GM18909 (cell line): ENCODE measurements around the gene KRT6A.
"Not testable (repeated sequence)": the region's sequence is repeated elsewhere in the genome, so short reads cannot be mapped to it uniquely, and the experiment has no call there.

Source experiments
- ATAC-seq: cut with Tn5 transposase; IDR thresholded peaks from one replicate; pipeline ENCODE4 v1.9.1; 2021; ENCODE audit warnings: mild to moderate bottlenecking; ENCODE audit not compliant: unreplicated experiment, poor library complexity

Gene KRT6A

DNA sequence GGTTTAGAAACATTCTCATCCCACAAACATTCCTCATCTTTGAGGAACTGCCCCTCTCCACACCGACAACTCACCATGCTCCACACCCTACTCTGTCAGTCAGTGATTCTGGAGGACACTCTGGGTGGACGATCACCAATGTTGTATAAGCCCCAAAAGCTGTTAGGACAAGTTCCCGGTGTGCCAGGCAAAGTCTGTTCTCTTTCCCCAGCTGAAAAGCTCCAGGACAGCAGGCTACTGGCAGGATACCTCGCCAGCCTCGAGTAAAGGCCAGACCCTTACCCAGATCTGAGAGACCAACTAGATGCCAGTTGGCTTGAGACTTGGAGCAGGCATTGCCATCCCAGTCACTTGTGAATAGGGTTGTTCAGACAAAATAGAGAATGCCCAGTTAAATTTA lies 15.2 kb upstream of the KRT6A start:
- ATAC-seq, result no peak

GRCh38 chr12:52506858-52507715 lies 14.0 kb upstream of the KRT6A start:
- ATAC-seq, result no peak

- ATAC-seq, result no peak
Observed at GRCh38 chr12:52502877-52503276, 9.8 kb upstream of the KRT6A start.

GRCh38 chr12:52501490-52501889 lies 8.4 kb upstream of the KRT6A start:
- no peak for ATAC-seq

DNA sequence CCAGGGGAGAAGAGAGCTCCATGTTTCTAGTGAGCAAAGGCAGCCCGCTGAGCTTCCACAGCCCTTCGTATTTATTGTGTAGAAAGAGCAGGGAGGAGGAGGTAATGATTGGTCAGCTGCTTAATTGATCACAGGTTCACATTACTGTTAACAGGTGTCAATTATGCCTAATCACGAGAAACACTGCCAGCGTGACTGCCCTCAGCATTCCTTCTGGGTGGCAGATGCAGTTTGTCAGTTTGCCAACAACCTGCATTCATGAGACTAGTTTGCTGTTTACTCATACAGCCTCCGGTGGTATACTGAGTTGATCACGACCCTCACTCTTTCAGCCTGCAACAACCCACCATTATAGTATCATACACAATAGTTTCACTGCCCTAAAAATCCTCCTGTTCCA lies 7.5 kb upstream of the KRT6A start:
- not testable (repeated sequence) for ATAC-seq

DNA sequence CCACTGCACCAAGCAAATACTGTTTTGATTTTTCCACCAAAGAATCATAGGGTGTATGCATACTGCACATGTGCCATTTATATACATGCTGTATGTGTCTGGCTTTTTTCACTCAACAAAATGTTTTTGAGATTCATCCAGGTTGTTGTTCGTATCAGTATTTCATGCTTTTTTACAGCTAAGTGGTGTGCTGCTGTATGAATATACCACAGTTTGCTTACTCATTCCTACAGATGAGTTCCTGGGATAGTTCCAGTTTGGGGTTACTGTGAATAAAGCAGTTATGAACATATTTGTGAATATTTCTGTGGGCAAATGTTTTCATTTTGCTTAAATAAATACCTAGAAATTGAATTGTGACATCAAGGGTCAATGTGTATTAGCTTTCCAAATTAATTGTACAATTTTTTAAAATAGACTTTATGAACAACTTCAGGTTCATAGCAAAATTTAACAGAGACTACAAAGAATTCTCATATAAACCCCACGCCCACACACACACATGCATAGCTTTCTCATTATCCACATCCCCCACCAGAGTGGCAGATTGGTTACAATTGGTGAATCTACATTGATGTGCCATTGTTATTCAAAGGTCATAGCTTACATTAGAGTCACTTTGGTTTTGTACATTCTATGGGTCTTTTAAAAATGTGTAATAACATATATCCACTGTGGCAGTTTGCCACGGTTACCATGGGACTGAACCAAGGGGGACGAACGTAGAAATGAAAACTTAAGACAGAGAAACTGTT lies 6.9 kb upstream of the KRT6A start:
- ATAC-seq, result no peak

DNA sequence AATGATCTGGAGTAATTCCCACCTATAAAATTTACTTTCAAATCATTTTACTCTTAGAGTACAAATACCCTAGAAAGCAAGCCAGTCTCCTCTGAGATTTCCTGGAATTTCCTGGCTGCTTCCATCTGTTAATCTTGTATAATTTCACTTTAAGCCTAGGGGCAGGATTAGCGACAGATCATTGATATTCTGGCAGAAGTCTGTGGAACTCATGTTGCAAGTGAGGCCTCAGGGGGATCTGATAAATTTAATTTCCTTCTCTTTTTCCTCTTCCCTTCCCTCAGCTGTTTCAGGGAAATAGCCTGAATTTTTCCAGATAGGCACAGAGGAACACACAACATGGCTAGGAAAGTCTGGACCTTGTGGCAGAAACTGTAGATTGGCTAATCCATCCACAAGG lies 5.9 kb upstream of the KRT6A start:
- no peak for ATAC-seq

- ATAC-seq, result no peak
Observed at GRCh38 chr12:52497975-52498374, 4.9 kb upstream of the KRT6A start.

GRCh38 chr12:52496590-52497071 lies 3.6 kb upstream of the KRT6A start:
- no peak for ATAC-seq

- no peak for ATAC-seq
Observed at GRCh38 chr12:52496054-52496453, 3.0 kb upstream of the KRT6A start.

- no peak for ATAC-seq
Observed at GRCh38 chr12:52495389-52495788, 2.3 kb upstream of the KRT6A start.

DNA sequence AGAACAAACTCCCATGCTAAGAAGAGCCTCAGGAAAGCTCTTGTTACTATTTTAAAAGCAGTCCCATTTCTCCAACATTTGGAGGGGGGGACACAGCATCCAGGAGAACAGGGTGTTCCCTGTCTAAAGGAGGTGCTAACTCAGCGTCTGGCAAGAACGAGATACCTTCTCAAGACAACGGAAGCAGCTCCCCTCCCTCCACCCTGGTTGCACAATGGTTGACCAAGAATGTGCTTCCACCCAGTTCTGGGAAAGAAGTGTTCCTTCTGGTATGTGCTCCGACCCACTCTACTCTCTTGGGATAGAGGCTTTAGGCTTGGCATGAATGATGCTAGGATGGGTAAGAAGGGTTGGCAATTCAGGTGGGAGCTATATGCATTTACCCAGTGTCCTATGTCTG lies 1.5 kb upstream of the KRT6A start:
- ATAC-seq, result no peak

GRCh38 chr12:52494100-52494499 lies 1.0 kb upstream of the KRT6A start:
- ATAC-seq, result no peak

GRCh38 chr12:52492405-52492804 lies 652 bp downstream of the KRT6A start:
- ATAC-seq, result not testable (repeated sequence)

GRCh38 chr12:52491495-52491894 lies 1.6 kb downstream of the KRT6A start:
- ATAC-seq, result not testable (repeated sequence)

GRCh38 chr12:52488736-52489135 lies 4.3 kb downstream of the KRT6A start:
- no peak for ATAC-seq

GRCh38 chr12:52487744-52488443 lies 5.2 kb downstream of the KRT6A start:
- not testable (repeated sequence) for ATAC-seq

DNA sequence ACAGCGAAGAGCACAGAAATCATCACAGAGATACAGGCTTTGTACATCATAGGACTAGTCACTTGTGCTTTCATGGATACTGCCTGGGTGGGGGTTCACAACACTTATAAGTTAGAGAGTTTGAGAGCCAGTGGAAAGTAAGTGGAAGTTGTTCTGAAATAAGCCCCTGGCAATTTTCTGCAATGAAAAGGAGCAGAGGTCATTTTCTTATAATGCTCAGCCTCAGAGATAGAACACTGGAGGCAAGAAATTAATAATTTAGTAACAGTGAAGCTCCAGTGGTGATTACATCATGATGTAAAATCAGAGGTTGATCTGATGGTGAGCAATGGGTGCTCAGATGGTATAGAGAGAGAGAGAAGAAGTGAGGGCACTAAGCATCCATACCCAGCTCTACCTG lies 5.8 kb downstream of the KRT6A start:
- ATAC-seq, result no peak

DNA sequence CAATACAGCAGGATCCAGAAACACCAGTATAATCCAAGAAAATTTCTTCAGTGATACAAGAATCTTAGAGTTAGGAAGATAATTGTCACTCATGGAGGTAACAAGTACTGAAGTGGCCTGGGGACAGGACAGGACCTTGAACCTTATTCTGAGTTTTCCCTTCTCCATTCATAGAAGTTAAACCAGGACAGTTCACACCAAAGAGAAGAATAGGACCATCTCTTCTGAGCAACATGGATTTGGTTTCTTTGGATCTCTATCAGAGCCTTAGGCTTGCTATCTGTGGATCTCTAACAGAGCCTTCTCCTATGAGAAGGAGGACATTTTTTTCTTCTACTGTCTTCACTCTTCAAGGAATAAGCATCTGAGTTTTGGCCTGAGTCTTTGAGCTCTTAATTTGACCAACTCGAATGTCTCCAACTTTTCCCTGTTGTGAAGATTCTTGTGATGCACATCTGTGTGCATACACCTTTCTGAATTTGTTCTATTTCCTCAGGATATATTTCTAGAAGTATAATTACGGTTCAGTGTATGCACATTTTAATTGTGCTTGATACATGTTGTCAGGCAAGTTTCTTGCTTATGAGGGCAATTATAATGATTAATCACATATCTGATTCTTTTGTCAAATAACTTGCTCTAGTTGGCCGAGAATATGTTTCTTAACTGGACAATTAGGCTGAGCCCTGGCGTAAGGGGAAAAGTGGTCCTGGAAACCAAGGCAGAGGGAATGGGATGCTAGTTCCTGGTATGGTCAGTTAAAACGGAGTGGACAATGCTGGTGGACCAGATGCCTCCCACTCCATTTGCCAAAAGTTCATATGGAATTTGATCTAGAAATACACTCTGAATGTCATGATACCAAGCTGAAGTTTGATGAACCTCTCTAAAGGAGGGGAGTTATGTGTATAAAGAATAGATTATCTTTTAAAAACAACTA lies 6.6 kb downstream of the KRT6A start:
- no peak for ATAC-seq

DNA sequence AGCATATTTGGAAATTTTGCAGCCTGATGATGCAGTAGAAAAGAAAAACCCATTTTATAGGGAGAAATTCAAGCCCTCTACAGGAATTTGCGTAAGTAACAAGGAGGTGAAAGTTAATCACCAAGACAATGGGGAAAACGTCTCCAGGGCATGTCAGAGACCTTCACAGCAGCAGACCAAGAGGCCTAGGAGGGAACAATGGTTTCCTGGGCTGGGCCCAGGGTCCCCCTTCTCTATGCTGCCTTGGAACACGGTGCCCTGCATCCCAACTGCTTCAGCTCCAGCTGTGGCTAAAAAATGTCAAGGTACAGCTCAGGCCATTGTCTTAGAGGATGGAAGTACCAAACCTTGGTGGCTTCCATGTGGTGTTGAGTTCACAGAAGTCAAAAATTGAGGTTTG lies 13.0 kb downstream of the KRT6A start:
- no peak for ATAC-seq
